Measurements from ENCODE around the gene EHBP1L1.
A peak's percentile ranks its signal among the peaks of the same experiment; 100 is the strongest.

The EHBP1L1 gene

GRCh38 chr11:65560555-65561418 lies 15.1 kb upstream of the EHBP1L1 start (continued):
- TF ChIP-seq ZNF155 (tag by site-specific recombination; IDR thresholded peaks at IDR 0.05) (no peak), ZNF341 (tag by site-specific recombination; IDR thresholded peaks at IDR 0.05; ENCODE audit: low read depth) (peak; percentile 60), INSM2 (tag by site-specific recombination; IDR thresholded peaks at IDR 0.05) (no peak), MZF1 (tag by site-specific recombination; IDR thresholded peaks at IDR 0.05; ENCODE audit: borderline replicate concordance) (no peak)

- peaks cover 0 to 6% of the 10 kb centered on the region in 2 experiments; a peak in 1 of 3 replicates for H3K36me3 ChIP-seq (ENCODE audit: control insufficient read depth in 2 of 2, insufficient read depth in 1 of 2, low read length in 2 of 2)
- ChIA-PET POLR2A (interaction anchor here (1.4 to 4.1 kb wide), 5 partner anchors 8 to 139 kb away, joined by 5 to 41 read pairs (median 11); partner anchors contain the start of genes FAM89B, MALAT1, NEAT1 and ZNRD2), CTCF (interaction anchor here (0.6 to 5.3 kb wide), 7 partner anchors 10 to 117 kb away, joined by 3 to 44 read pairs (median 4); partner anchors contain the start of genes FAM89B and ZNRD2)
- H3K4me1 ChIP-seq (ENCODE audit: control insufficient read depth, insufficient read depth, low read length) = peaks cover 22% of the 10 kb centered on the region
- no peak overlapping the region for H3K4me3 ChIP-seq (ENCODE audit: low read depth, low read length)
- H3K9me3 ChIP-seq (ENCODE audit: control insufficient read depth, insufficient read depth, low read depth, low read length) = no peaks in the 10 kb centered on the region
- no peak for TF ChIP-seq TCF7L2 (IDR thresholded peaks at IDR 0.05; ENCODE audit: borderline replicate concordance, low read depth, low read length)
- no peak for TF ChIP-seq ZNF707 (tag by site-specific recombination; IDR thresholded peaks at IDR 0.05)
- TF ChIP-seq ZBTB21 (tag by site-specific recombination; IDR thresholded peaks at IDR 0.05) = no peak
- TF ChIP-seq KLF1 (tag by site-specific recombination; IDR thresholded peaks at IDR 0.05) = no peak
- TF ChIP-seq ZNF311 (tag by site-specific recombination; IDR thresholded peaks at IDR 0.05; ENCODE audit: borderline replicate concordance) = no peak
- H3K27ac ChIP-seq (ENCODE audit: extremely low read depth, low read depth, low read length) = no peak overlapping the region
Observed at GRCh38 chr11:65562020-65562419, 13.8 kb upstream of the EHBP1L1 start.

GRCh38 chr11:65562788-65563187 lies 13.1 kb upstream of the EHBP1L1 start:
- TF ChIP-seq ZSCAN18 (tag by site-specific recombination; IDR thresholded peaks at IDR 0.05) = no peak
- peak; percentile 28; the same call in 1 of the 2 replicates for TF ChIP-seq ZNF335 (tag by site-specific recombination; conservative IDR thresholded peaks at IDR 0.05)
- no peak for TF ChIP-seq ZNF530 (tag by site-specific recombination; IDR thresholded peaks at IDR 0.05; ENCODE audit: low read depth)
- no peak for TF ChIP-seq ZNF596 (tag by site-specific recombination; IDR thresholded peaks at IDR 0.05)
- no peak for TF ChIP-seq ZNF560 (tag by site-specific recombination; IDR thresholded peaks at IDR 0.05; ENCODE audit: borderline replicate concordance)
- Histone ChIP-seq H3K27ac (ENCODE audit: extremely low read depth, low read depth, low read length) (no peak overlapping the region), H3K36me3 (ENCODE audit: control insufficient read depth in 2 of 2, insufficient read depth in 1 of 2, low read length in 2 of 2) (peaks cover 0 to 6% of the 10 kb centered on the region in 2 experiments; a peak in 1 of 3 replicates), H3K4me3 (ENCODE audit: low read depth, low read length) (no peak overlapping the region), H3K4me1 (ENCODE audit: control insufficient read depth, insufficient read depth, low read length) (peaks cover 22% of the 10 kb centered on the region), H3K9me3 (ENCODE audit: control insufficient read depth, insufficient read depth, low read depth, low read length) (no peaks in the 10 kb centered on the region)
- POLR2A ChIA-PET = interaction anchor here (0.7 kb wide), 1 partner anchor 628 kb away, joined by 3 read pairs; no protein-coding TSS in a partner anchor
- CTCF ChIA-PET = interaction anchor here (0.6 to 5.3 kb wide), 6 partner anchors 9 to 116 kb away, joined by 3 to 44 read pairs (median 4); partner anchors contain the start of genes FAM89B and ZNRD2

- CTCF ChIA-PET = interaction anchor here (5.3 kb wide), 1 partner anchor 22 kb away, joined by 44 read pairs; no protein-coding TSS in a partner anchor
- POLR2A ChIA-PET = interaction anchor here (0.7 to 1.2 kb wide), 2 partner anchors 23 to 629 kb away, joined by 3 read pairs; no protein-coding TSS in a partner anchor
- H3K4me1 ChIP-seq (ENCODE audit: control insufficient read depth, insufficient read depth, low read length) = peaks cover 21% of the 10 kb centered on the region
- H3K4me3 ChIP-seq (ENCODE audit: low read depth, low read length) = no peak overlapping the region
- no peaks in the 10 kb centered on the region for H3K9me3 ChIP-seq (ENCODE audit: control insufficient read depth, insufficient read depth, low read depth, low read length)
- H3K36me3 ChIP-seq (ENCODE audit: control insufficient read depth in 2 of 2, insufficient read depth in 1 of 2, low read length in 2 of 2) = peaks cover 0 to 10% of the 10 kb centered on the region in 2 experiments; a peak in 1 of 3 replicates
- H3K27ac ChIP-seq (ENCODE audit: extremely low read depth, low read depth, low read length) = no peak overlapping the region
- TF ChIP-seq ZNF138 (tag by site-specific recombination; IDR thresholded peaks at IDR 0.05; ENCODE audit: borderline replicate concordance) (no peak), MEIS1 (CRISPR knock-in tag; IDR thresholded peaks at IDR 0.05; ENCODE audit: borderline replicate concordance) (no peak), ZBTB11 (tag by site-specific recombination; conservative IDR thresholded peaks at IDR 0.05; ENCODE audit: low read depth) (no peak), PRDM1 (tag by site-specific recombination; IDR thresholded peaks at IDR 0.05) (no peak), ZFP37 (tag by site-specific recombination; IDR thresholded peaks at IDR 0.05) (no peak), ZNF416 (tag by site-specific recombination; IDR thresholded peaks at IDR 0.05) (no peak), GLIS1 (tag by site-specific recombination; IDR thresholded peaks at IDR 0.05) (no peak), ZNF626 (tag by site-specific recombination; IDR thresholded peaks at IDR 0.05) (no peak)
Observed at GRCh38 chr11:65563601-65564000, 12.3 kb upstream of the EHBP1L1 start.
